ENCODE results near the gene ARHGAP28. TPM values are rescaled to one million over a fixed set of nuclear protein-coding genes. Genes with fewer than 3 reads are reported as not detected.

ARHGAP28 gene, protein sequence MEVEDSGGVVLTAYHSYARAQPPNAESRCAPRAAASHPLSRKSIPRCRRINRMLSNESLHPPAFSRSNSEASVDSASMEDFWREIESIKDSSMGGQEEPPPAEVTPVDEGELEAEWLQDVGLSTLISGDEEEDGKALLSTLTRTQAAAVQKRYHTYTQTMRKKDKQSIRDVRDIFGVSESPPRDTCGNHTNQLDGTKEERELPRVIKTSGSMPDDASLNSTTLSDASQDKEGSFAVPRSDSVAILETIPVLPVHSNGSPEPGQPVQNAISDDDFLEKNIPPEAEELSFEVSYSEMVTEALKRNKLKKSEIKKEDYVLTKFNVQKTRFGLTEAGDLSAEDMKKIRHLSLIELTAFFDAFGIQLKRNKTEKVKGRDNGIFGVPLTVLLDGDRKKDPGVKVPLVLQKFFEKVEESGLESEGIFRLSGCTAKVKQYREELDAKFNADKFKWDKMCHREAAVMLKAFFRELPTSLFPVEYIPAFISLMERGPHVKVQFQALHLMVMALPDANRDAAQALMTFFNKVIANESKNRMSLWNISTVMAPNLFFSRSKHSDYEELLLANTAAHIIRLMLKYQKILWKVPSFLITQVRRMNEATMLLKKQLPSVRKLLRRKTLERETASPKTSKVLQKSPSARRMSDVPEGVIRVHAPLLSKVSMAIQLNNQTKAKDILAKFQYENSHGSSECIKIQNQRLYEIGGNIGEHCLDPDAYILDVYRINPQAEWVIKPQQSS
- 7.9 and 9.2 TPM in 2 replicates for total RNA-seq (2021)
- long read RNA-seq, transcript ARHGAP28-203 (18 exons, 2,295 nt) = major isoform, 6 of 24 reads
- long read RNA-seq, partial matches to known transcripts = 7 of 24 reads
- long read RNA-seq, other reads (novel, unspliced or antisense) = 11 of 24 reads

DNA sequence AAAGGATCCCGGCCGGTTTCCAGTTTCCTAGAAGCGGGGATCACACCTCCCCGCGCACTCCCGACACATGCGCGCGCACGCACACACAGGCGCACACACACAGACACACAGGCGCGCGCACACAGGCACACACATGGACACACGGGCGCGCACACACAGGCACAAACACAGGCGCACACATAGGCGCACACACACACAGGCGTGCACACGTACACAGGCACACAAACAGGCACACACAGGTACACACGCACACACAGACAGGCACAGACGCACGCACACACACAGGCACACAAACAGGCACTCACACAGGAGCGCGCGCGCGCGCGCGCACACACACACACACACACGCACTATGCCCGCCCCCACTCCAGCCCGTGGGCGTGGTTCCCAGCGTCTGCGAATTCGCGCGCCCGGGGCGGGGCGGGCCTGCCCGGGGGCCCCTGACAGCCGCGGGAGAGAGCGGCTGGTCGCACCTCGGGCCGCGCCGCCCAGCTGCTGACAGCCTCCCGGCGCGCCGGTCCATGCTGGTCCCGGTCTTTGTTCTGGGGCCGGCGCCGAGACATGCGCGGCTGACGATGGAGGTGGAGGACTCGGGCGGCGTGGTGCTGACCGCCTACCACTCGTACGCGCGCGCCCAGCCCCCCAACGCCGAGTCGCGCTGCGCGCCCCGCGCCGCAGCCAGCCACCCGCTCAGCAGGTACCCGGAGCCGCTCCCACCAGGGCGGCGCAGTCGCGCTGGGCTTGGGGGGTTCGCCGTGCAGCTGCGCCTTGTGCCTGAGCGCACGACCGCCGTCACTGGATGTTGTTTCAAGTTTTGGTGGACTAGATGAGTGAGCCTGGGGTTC is at the start of gene ARHGAP28:
TSS of gene ARHGAP28 (plus strand) at position 470 of the 845 bp plus-strand sequence. CDS start at position 576, 106 bp downstream.
- no peak within 1 kb of the TSS for H3T11ph ChIP-seq (ENCODE audit: low read length)
- peak within 1 kb of the TSS; percentile 19 for H2BK5ac ChIP-seq (ENCODE audit: insufficient read length, low read length)
- no peak within 1 kb of the TSS for H2BK20ac ChIP-seq (ENCODE audit: low read depth, low read length, poor library complexity, severe bottlenecking)
- no peaks in the 10 kb centered on the region for H3K27me3 Mint-ChIP-seq (ENCODE audit: low read depth)
- peak within 1 kb of the TSS; percentile 27 for H3K27ac ChIP-seq (ENCODE audit: insufficient read length, low read depth, low read length)
- H4K8ac ChIP-seq (replicated peaks; ENCODE audit: insufficient read length, low read depth, low read length) = no peak within 1 kb of the TSS
- no peak within 1 kb of the TSS for H3K23ac ChIP-seq (ENCODE audit: insufficient read length, low read depth, low read length)
- no peak within 1 kb of the TSS for H2BK12ac ChIP-seq (ENCODE audit: insufficient read length, low read depth, low read length)
- H3K9me3 Mint-ChIP-seq = peaks cover 0 to 2% of the 10 kb centered on the region in 2 experiments; a peak in 1 of 5 replicates
- H3K27me3 ChIP-seq (ENCODE audit: insufficient read depth, low read length) = no peaks in the 10 kb centered on the region
- peak within 1 kb of the TSS; percentile 50 for H3K4me2 ChIP-seq (ENCODE audit: insufficient read depth, insufficient read length, low read length)
- peaks cover 3% of the 10 kb centered on the region for H3K23me2 ChIP-seq (ENCODE audit: insufficient read length, low read depth, low read length, poor library complexity, severe bottlenecking)
- H2AK5ac ChIP-seq (ENCODE audit: insufficient read length, low read length) = no peak within 1 kb of the TSS
- peak within 1 kb of the TSS; percentile 100 for H3K27ac Mint-ChIP-seq
- peak; percentile 89 for DNase-seq
- peak within 1 kb of the TSS; percentile 46 for H4K5ac ChIP-seq (ENCODE audit: insufficient read length, low read depth, low read length)
- peak within 1 kb of the TSS; percentile 18 for H2AFZ ChIP-seq (ENCODE audit: low read length)
- peak within 1 kb of the TSS; percentile 71 for H3K9ac ChIP-seq (ENCODE audit: extremely low read depth, insufficient read length, low read length)
- H3K79me1 ChIP-seq (ENCODE audit: insufficient read depth, low read depth, low read length, poor library complexity, severe bottlenecking) = no peaks in the 10 kb centered on the region
- H3K4ac ChIP-seq (ENCODE audit: low read depth, low read length) = no peak within 1 kb of the TSS
- H3K4me1 ChIP-seq (ENCODE audit: insufficient read depth, low read length) = peaks cover 9% of the 10 kb centered on the region; the same call in 1 of the 2 replicates
- TF ChIP-seq, protein P1, sequence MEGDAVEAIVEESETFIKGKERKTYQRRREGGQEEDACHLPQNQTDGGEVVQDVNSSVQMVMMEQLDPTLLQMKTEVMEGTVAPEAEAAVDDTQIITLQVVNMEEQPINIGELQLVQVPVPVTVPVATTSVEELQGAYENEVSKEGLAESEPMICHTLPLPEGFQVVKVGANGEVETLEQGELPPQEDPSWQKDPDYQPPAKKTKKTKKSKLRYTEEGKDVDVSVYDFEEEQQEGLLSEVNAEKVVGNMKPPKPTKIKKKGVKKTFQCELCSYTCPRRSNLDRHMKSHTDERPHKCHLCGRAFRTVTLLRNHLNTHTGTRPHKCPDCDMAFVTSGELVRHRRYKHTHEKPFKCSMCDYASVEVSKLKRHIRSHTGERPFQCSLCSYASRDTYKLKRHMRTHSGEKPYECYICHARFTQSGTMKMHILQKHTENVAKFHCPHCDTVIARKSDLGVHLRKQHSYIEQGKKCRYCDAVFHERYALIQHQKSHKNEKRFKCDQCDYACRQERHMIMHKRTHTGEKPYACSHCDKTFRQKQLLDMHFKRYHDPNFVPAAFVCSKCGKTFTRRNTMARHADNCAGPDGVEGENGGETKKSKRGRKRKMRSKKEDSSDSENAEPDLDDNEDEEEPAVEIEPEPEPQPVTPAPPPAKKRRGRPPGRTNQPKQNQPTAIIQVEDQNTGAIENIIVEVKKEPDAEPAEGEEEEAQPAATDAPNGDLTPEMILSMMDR (conservative IDR thresholded peaks at IDR 0.05) = peak; percentile 49; the same call in 2 of the 3 replicates
- H2BK120ac ChIP-seq (ENCODE audit: low read depth, low read length, poor library complexity, severe bottlenecking) = no peak within 1 kb of the TSS
- H3K56ac ChIP-seq (ENCODE audit: insufficient read length, low read depth, low read length) = no peak within 1 kb of the TSS
- no peaks in the 10 kb centered on the region for H3K79me2 ChIP-seq (ENCODE audit: insufficient read depth, low read length)
- no peak within 1 kb of the TSS; the same call in 1 of the 2 replicates for H2BK15ac ChIP-seq (ENCODE audit: low read depth, low read length)
- no CpG with 5 or more reads among the region's 96 CpGs for WGBS (ENCODE audit: extremely low coverage, insufficient read length, low lambda C conversion rate)
- H3K14ac ChIP-seq (ENCODE audit: insufficient read depth, low read length) = peak within 1 kb of the TSS; percentile 83; the same call in 1 of the 2 replicates
- H4K91ac ChIP-seq (ENCODE audit: insufficient read length, low read depth, low read length) = no peak within 1 kb of the TSS
- no peaks in the 10 kb centered on the region for H3K36me3 Mint-ChIP-seq (ENCODE audit: insufficient read depth in 1 of 3, low read depth in 3 of 3)
- H3K18ac ChIP-seq (ENCODE audit: insufficient read length, low read depth, low read length) = peak within 1 kb of the TSS; percentile 66
- H3K9me3 ChIP-seq (ENCODE audit: control insufficient read depth, low read depth, low read length) = no peaks in the 10 kb centered on the region
- peaks cover 49 to 51% of the 10 kb centered on the region in 2 experiments for H3K4me1 Mint-ChIP-seq
- H3K4me3 Mint-ChIP-seq = peak within 1 kb of the TSS; percentile 94 to 99
- no peaks in the 10 kb centered on the region for H4K20me1 ChIP-seq (ENCODE audit: control insufficient read depth, insufficient read depth, insufficient read length)
